ENCODE measurements around the gene BET1L. TPM values are rescaled to one million over a fixed set of nuclear protein-coding genes. Genes with fewer than 3 reads are reported as not detected.

BET1L gene
- polyA plus RNA-seq, 4 donors, result 30.4 to 58.2 (median 35.5) TPM

DNA sequence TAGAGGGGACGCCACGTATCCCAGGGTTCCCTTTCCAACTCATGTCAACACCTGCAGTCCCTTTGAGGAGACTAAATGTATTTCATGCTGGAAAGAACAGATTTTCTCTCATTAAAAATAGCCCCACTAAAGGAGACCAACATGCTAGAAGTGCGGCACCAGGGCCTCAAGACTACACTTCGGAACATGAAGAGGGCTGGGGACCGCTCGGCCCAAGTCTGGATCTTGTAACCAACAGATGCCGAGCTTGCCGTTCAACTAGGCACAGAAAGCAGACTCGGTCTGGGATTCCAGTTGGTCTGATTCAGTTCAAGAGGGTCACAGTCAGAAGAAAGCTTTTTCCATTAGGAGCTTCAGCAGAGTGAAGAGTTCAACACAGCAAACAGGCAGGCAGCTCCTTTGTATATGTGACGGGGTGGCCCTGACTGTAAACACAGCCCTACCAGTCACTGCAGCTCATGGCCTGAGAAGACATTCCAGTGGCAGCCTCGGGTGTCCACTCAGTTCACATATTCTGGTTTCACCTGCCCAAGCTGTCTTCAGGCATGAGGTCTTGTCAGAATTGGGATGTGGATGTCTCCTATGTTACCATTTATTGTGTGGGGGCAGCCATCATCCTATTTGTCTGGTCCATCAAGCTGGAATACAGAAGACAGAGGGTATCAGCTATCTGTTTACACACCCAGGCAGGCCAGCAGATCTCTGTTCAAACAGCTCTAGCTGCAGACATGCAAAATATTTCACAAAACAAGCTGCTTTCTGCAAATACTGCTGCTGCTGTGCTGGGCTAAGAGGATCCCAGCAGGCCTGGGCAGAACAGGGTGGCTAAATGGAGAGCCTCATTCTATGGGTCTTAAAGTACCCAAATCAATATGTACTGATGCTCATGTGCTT is 9.1 kb upstream of the BET1L start:
- Histone ChIP-seq H3K4me3 (ENCODE audit: low read depth in 1 of 3, low read length in 3 of 3) (no peak overlapping the region), H3K27ac (ENCODE audit: low read depth in 1 of 3, low read length in 2 of 3) (no peak overlapping the region), H3K9me3 (ENCODE audit: control insufficient read depth in 2 of 2, insufficient read depth in 1 of 2, low read depth in 1 of 2, low read length in 1 of 2) (no peaks in the 10 kb centered on the region), H3K36me3 (ENCODE audit: control insufficient read depth in 3 of 3, insufficient read depth in 2 of 3, low read depth in 1 of 3, low read length in 3 of 3) (peaks cover 13 to 72% (median 21%) of the 10 kb centered on the region in 3 donors), H3K27me3 (ENCODE audit: control insufficient read depth in 3 of 3, insufficient read depth in 3 of 3, low read length in 3 of 3) (no peaks in the 10 kb centered on the region), H3K4me1 (ENCODE audit: control insufficient read depth in 3 of 3, insufficient read depth in 2 of 3, low read depth in 1 of 3, low read length in 2 of 3) (no peaks in the 10 kb centered on the region)
- FAIRE-seq, result no peak
- 87 to 92% (median 91%) methylated on average over 11 of the region's 11 CpGs for WGBS, 3 donors
- no peak for DNase-seq

GRCh38 chr11:215581-216037 is 8.4 kb upstream of the BET1L start:
- H3K4me3 ChIP-seq (ENCODE audit: low read depth in 1 of 3, low read length in 3 of 3), result no peak overlapping the region
- DNase-seq (no peak), FAIRE-seq (no peak)
- no peak overlapping the region for H3K27ac ChIP-seq (ENCODE audit: low read depth in 1 of 3, low read length in 2 of 3)
- H3K4me1 ChIP-seq (ENCODE audit: control insufficient read depth in 3 of 3, insufficient read depth in 2 of 3, low read depth in 1 of 3, low read length in 2 of 3), result peaks cover 0 to 1% (median 0%) of the 10 kb centered on the region in 3 donors
- peaks cover 13 to 77% (median 21%) of the 10 kb centered on the region in 3 donors for H3K36me3 ChIP-seq (ENCODE audit: control insufficient read depth in 3 of 3, insufficient read depth in 2 of 3, low read depth in 1 of 3, low read length in 3 of 3)
- H3K27me3 ChIP-seq (ENCODE audit: control insufficient read depth in 3 of 3, insufficient read depth in 3 of 3, low read length in 3 of 3), result no peaks in the 10 kb centered on the region
- no peaks in the 10 kb centered on the region for H3K9me3 ChIP-seq (ENCODE audit: control insufficient read depth in 2 of 2, insufficient read depth in 1 of 2, low read depth in 1 of 2, low read length in 1 of 2)
- 74 to 83% (median 78%) methylated on average over 4 of the region's 4 CpGs for WGBS, 3 donors

DNA sequence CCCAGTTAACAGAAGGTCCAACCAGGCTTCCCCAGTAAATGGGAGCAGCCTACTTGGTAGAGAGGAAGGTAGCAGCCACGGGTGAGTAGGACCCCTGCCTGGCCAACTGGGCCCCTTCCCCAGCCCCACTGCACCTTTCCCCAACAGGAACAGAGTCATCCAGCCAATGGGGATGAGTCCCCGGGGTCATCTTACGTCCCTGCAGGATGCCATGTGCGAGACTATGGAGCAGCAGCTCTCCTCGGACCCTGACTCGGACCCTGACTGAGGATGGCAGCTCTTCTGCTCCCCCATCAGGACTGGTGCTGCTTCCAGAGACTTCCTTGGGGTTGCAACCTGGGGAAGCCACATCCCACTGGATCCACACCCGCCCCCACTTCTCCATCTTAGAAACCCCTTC is 6.9 kb upstream of the BET1L start:
- Histone ChIP-seq H3K36me3 (ENCODE audit: control insufficient read depth in 3 of 3, insufficient read depth in 2 of 3, low read depth in 1 of 3, low read length in 3 of 3) (peaks cover 13 to 87% (median 19%) of the 10 kb centered on the region in 3 donors), H3K4me1 (ENCODE audit: control insufficient read depth in 3 of 3, insufficient read depth in 2 of 3, low read depth in 1 of 3, low read length in 2 of 3) (peaks cover 2 to 16% (median 5%) of the 10 kb centered on the region in 3 donors), H3K4me3 (ENCODE audit: low read depth in 1 of 3, low read length in 3 of 3) (no peak overlapping the region), H3K27ac (ENCODE audit: low read depth in 1 of 3, low read length in 2 of 3) (no peak overlapping the region), H3K9me3 (ENCODE audit: control insufficient read depth in 2 of 2, insufficient read depth in 1 of 2, low read depth in 1 of 2, low read length in 1 of 2) (no peaks in the 10 kb centered on the region), H3K27me3 (ENCODE audit: control insufficient read depth in 3 of 3, insufficient read depth in 3 of 3, low read length in 3 of 3) (no peaks in the 10 kb centered on the region)
- 87 to 92% (median 89%) methylated on average over 7 of the region's 7 CpGs for WGBS, 3 donors
- DNase-seq (no peak), FAIRE-seq (no peak)

DNA sequence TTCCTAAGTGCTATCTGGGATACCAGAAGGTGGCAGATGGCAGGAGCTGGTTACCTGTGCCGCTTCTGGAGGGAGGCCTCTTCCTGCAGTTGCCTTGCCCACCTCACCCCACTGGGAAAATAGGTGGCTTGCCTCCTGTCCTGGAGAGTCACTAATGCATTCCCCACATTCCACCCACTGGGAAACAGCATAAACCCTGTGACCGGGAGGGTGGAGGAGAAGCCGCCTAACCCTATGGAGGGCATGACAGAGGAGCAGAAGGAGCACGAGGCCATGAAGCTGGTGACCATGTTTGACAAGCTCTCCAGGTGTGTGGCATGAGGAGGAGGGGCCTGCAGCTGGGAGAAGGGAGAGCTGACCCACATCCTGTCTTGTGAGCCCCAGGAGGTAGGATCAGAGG is 5.9 kb upstream of the BET1L start:
- Histone ChIP-seq H3K9me3 (ENCODE audit: control insufficient read depth in 2 of 2, insufficient read depth in 1 of 2, low read depth in 1 of 2, low read length in 1 of 2) (no peaks in the 10 kb centered on the region), H3K27ac (ENCODE audit: low read depth in 1 of 3, low read length in 2 of 3) (no peak overlapping the region), H3K36me3 (ENCODE audit: control insufficient read depth in 3 of 3, insufficient read depth in 2 of 3, low read depth in 1 of 3, low read length in 3 of 3) (peaks cover 13 to 79% (median 19%) of the 10 kb centered on the region in 3 donors), H3K4me1 (ENCODE audit: control insufficient read depth in 3 of 3, insufficient read depth in 2 of 3, low read depth in 1 of 3, low read length in 2 of 3) (peaks cover 2 to 16% (median 5%) of the 10 kb centered on the region in 3 donors), H3K27me3 (ENCODE audit: control insufficient read depth in 3 of 3, insufficient read depth in 3 of 3, low read length in 3 of 3) (no peaks in the 10 kb centered on the region), H3K4me3 (ENCODE audit: low read depth in 1 of 3, low read length in 3 of 3) (no peak overlapping the region)
- FAIRE-seq (no peak), DNase-seq (no peak)
- 87 to 88% (median 88%) methylated on average over 4 of the region's 4 CpGs for WGBS, 3 donors

DNA sequence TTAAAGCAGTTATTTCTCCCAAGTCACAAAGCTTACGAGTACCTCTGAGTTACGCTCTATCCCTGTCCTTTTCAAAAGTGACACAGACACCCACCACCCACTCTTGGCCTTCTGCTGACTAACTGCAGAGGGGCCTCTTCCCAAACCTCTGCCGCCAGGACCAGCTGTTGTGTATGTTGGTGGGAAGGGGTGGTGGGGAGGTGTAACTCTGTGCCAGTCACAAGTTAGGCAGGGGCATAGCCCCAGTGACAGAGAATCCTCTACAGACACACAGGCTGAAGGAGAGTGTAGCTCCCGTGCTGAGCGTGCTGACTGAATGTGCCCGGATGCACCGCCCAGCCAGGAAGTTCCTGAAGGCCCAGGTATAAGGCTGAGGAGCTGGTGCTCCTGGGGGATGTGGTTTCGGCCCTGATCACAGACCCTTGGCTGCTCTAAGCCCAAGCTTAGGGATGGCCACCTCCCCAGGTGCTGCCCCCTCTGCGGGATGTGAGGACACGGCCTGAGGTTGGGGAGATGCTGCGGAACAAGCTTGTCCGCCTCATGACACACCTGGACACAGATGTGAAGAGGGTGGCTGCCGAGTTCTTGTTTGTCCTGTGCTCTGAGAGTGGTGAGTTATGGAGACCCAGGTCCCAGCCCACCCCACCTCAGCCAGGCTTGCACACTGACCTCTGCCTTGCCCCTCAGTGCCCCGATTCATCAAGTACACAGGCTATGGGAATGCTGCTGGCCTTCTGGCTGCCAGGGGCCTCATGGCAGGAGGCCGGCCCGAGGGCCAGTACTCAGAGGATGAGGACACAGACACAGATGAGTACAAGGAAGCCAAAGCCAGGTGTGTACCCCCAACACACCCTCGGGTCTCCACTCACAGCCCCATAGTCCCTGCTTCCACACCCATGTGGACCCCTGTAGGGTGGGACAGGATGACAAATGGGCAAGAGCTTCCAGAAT is 5.2 kb upstream of the BET1L start:
- no peak overlapping the region for H3K27ac ChIP-seq (ENCODE audit: low read depth in 1 of 3, low read length in 2 of 3)
- no peak overlapping the region for H3K4me3 ChIP-seq (ENCODE audit: low read depth in 1 of 3, low read length in 3 of 3)
- no peaks in the 10 kb centered on the region for H3K9me3 ChIP-seq (ENCODE audit: control insufficient read depth in 2 of 2, insufficient read depth in 1 of 2, low read depth in 1 of 2, low read length in 1 of 2)
- 92 to 93% (median 93%) methylated on average over 17 of the region's 17 CpGs for WGBS, 3 donors
- peaks cover 2 to 16% (median 5%) of the 10 kb centered on the region in 3 donors for H3K4me1 ChIP-seq (ENCODE audit: control insufficient read depth in 3 of 3, insufficient read depth in 2 of 3, low read depth in 1 of 3, low read length in 2 of 3)
- no peak for DNase-seq
- no peak for FAIRE-seq
- H3K36me3 ChIP-seq (ENCODE audit: control insufficient read depth in 3 of 3, insufficient read depth in 2 of 3, low read depth in 1 of 3, low read length in 3 of 3), result peaks cover 13 to 78% (median 19%) of the 10 kb centered on the region in 3 donors
- no peaks in the 10 kb centered on the region for H3K27me3 ChIP-seq (ENCODE audit: control insufficient read depth in 3 of 3, insufficient read depth in 3 of 3, low read length in 3 of 3)

DNA sequence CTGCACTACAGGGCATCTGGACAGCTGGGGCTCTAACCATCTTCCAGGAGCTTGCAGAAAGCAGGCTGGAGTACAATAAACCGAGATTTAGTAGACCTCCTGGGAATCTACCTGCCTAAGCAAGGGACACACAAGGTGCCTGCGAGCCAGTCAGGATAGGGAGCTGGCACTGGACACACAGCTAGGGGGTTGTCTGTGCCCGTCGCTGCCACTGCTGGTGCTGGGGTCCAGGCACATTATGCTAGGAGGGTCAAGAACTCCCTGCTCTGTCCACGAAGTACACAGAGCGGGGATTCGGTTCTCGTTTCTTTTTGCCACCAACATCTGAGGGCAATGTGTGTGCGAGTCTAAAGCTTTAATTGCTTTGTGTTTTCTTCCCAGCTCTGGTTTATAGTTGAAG is 4.5 kb upstream of the BET1L start:
- no peak for DNase-seq
- peaks cover 13 to 74% (median 19%) of the 10 kb centered on the region in 3 donors for H3K36me3 ChIP-seq (ENCODE audit: control insufficient read depth in 3 of 3, insufficient read depth in 2 of 3, low read depth in 1 of 3, low read length in 3 of 3)
- no peak overlapping the region for H3K4me3 ChIP-seq (ENCODE audit: low read depth in 1 of 3, low read length in 3 of 3)

GRCh38 chr11:211295-211694 is 4.1 kb upstream of the BET1L start:
- no peak overlapping the region for H3K4me3 ChIP-seq (ENCODE audit: low read depth in 1 of 3, low read length in 3 of 3)
- H3K36me3 ChIP-seq (ENCODE audit: control insufficient read depth in 3 of 3, insufficient read depth in 2 of 3, low read depth in 1 of 3, low read length in 3 of 3), result peaks cover 13 to 70% (median 19%) of the 10 kb centered on the region in 3 donors
- peaks cover 2 to 16% (median 5%) of the 10 kb centered on the region in 3 donors for H3K4me1 ChIP-seq (ENCODE audit: control insufficient read depth in 3 of 3, insufficient read depth in 2 of 3, low read depth in 1 of 3, low read length in 2 of 3)
- DNase-seq (no peak), FAIRE-seq (no peak)
- WGBS, 3 donors, result 76 to 85% (median 77%) methylated on average over 5 of the region's 5 CpGs
- no peak overlapping the region for H3K27ac ChIP-seq (ENCODE audit: low read depth in 1 of 3, low read length in 2 of 3)
- no peaks in the 10 kb centered on the region for H3K9me3 ChIP-seq (ENCODE audit: control insufficient read depth in 2 of 2, insufficient read depth in 1 of 2, low read depth in 1 of 2, low read length in 1 of 2)
- H3K27me3 ChIP-seq (ENCODE audit: control insufficient read depth in 3 of 3, insufficient read depth in 3 of 3, low read length in 3 of 3), result no peaks in the 10 kb centered on the region

More for the DNA sequence above, 4.5 kb upstream of the BET1L start:
- H3K27ac ChIP-seq (ENCODE audit: low read depth in 1 of 3, low read length in 2 of 3), result no peak overlapping the region
- H3K4me1 ChIP-seq (ENCODE audit: control insufficient read depth in 3 of 3, insufficient read depth in 2 of 3, low read depth in 1 of 3, low read length in 2 of 3), result peaks cover 2 to 16% (median 5%) of the 10 kb centered on the region in 3 donors
- H3K27me3 ChIP-seq (ENCODE audit: control insufficient read depth in 3 of 3, insufficient read depth in 3 of 3, low read length in 3 of 3), result no peaks in the 10 kb centered on the region
- no peak for FAIRE-seq
- H3K9me3 ChIP-seq (ENCODE audit: control insufficient read depth in 2 of 2, insufficient read depth in 1 of 2, low read depth in 1 of 2, low read length in 1 of 2), result no peaks in the 10 kb centered on the region
- WGBS, 3 donors, result 87 to 98% (median 91%) methylated on average over 9 of the region's 9 CpGs

DNA sequence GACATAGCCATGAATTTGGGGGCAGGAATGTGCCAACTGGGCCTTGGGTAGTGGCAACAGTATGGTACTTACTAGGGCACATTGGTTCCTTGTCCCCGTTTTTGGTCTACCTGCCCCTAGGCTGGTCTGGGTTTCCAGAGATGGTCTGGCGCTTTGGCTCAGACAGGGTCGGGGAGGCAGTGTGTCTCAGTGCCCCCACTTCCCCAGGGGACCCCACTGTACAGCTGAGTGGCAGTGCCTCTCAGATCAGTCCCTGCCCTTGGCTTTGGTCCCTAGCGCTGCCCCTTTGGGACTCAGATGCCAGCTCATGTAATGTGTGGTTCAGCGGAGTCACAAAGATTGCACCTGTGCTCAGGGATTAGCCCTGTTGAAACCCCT is 3.6 kb upstream of the BET1L start:
- no peak for FAIRE-seq
- Histone ChIP-seq H3K4me1 (ENCODE audit: control insufficient read depth in 3 of 3, insufficient read depth in 2 of 3, low read depth in 1 of 3, low read length in 2 of 3) (peaks cover 2 to 20% (median 8%) of the 10 kb centered on the region in 3 donors), H3K36me3 (ENCODE audit: control insufficient read depth in 3 of 3, insufficient read depth in 2 of 3, low read depth in 1 of 3, low read length in 3 of 3) (peaks cover 13 to 69% (median 19%) of the 10 kb centered on the region in 3 donors), H3K4me3 (ENCODE audit: low read depth in 1 of 3, low read length in 3 of 3) (no peak overlapping the region), H3K27me3 (ENCODE audit: control insufficient read depth in 3 of 3, insufficient read depth in 3 of 3, low read length in 3 of 3) (no peaks in the 10 kb centered on the region), H3K9me3 (ENCODE audit: control insufficient read depth in 2 of 2, insufficient read depth in 1 of 2, low read depth in 1 of 2, low read length in 1 of 2) (no peaks in the 10 kb centered on the region), H3K27ac (ENCODE audit: low read depth in 1 of 3, low read length in 2 of 3) (no peak overlapping the region)
- 91 to 96% (median 93%) methylated on average over 5 of the region's 5 CpGs for WGBS, 3 donors
- no peak for DNase-seq
